ENCODE data around the gene ZNFX1. TPM values are rescaled to one million over a fixed set of nuclear protein-coding genes. Genes with fewer than 3 reads are reported as not detected.

Gene ZNFX1
- polyA plus RNA-seq, 2 of the 4 experiments (the other 2 are of a cell fraction): 6.0 to 11.5 TPM

DNA sequence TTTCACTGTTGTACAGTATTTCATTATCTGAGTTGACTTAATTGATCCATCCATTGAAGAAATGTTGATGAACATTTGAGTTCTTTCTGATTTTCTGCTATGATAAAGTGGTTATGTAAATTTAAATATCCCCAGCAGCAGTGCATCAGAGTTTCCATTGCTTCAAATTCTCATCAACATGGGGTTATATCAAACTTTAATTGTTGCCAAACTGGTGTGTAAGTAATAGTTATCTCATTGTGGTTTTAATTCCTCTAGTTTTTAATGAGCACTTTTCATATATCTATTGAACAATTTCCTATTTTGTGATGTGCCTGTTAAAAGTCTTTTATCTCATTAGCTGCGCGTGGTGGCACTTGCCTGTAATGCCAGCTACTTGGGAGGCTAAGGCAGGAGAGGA lies 18.1 kb downstream of the ZNFX1 start:
- ATAC-seq: no peak
- H3K4me3 ChIP-seq: no peak overlapping the region
- WGBS (ENCODE audit: missing lambda C conversion rate): 92% methylated on average over 2 of the region's 2 CpGs
- TF ChIP-seq EP300 (IDR thresholded peaks at IDR 0.05) (no peak), BHLHE40 (IDR thresholded peaks at IDR 0.05; ENCODE audit: low read depth, low read length) (no peak), HDAC2 (IDR thresholded peaks at IDR 0.05) (no peak), CBX2 (IDR thresholded peaks at IDR 0.05; ENCODE audit: borderline replicate concordance, low read depth) (no peak), SREBF2 (IDR thresholded peaks at IDR 0.05) (no peak), HEYL (CRISPR knock-in tag; IDR thresholded peaks at IDR 0.05) (no peak), TP53 (CRISPR knock-in tag; IDR thresholded peaks at IDR 0.05) (no peak), MAFK (IDR thresholded peaks at IDR 0.05; ENCODE audit: partially characterized antibody) (no peak), FOXS1 (CRISPR knock-in tag; IDR thresholded peaks at IDR 0.05) (no peak), PHF8 (IDR thresholded peaks at IDR 0.05; ENCODE audit: borderline replicate concordance, low read depth) (no peak), CEBPB (IDR thresholded peaks at IDR 0.05) (no peak)
- TF ChIP-seq, protein P1, sequence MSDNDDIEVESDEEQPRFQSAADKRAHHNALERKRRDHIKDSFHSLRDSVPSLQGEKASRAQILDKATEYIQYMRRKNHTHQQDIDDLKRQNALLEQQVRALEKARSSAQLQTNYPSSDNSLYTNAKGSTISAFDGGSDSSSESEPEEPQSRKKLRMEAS (IDR thresholded peaks at IDR 0.05): no peak
- TF ChIP-seq, protein P2, sequence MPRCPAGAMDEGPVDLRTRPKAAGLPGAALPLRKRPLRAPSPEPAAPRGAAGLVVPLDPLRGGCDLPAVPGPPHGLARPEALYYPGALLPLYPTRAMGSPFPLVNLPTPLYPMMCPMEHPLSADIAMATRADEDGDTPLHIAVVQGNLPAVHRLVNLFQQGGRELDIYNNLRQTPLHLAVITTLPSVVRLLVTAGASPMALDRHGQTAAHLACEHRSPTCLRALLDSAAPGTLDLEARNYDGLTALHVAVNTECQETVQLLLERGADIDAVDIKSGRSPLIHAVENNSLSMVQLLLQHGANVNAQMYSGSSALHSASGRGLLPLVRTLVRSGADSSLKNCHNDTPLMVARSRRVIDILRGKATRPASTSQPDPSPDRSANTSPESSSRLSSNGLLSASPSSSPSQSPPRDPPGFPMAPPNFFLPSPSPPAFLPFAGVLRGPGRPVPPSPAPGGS (IDR thresholded peaks at IDR 0.05): no peak
- TF ChIP-seq, protein P3, sequence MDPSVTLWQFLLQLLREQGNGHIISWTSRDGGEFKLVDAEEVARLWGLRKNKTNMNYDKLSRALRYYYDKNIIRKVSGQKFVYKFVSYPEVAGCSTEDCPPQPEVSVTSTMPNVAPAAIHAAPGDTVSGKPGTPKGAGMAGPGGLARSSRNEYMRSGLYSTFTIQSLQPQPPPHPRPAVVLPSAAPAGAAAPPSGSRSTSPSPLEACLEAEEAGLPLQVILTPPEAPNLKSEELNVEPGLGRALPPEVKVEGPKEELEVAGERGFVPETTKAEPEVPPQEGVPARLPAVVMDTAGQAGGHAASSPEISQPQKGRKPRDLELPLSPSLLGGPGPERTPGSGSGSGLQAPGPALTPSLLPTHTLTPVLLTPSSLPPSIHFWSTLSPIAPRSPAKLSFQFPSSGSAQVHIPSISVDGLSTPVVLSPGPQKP (IDR thresholded peaks at IDR 0.05; ENCODE audit: low read depth, low read length): no peak
- no peaks in the 10 kb centered on the region for H3K9me3 ChIP-seq
- no peak for DNase-seq (ENCODE audit: low read depth in 1 of 2, low spot score in 1 of 2)
- no peak overlapping the region for H3K27ac ChIP-seq
- H3K4me2 ChIP-seq: no peak overlapping the region
- ChIA-PET CTCF (interaction anchor here (1.4 to 1.7 kb wide), 2 partner anchors 8 to 17 kb away, joined by 3 to 4 read pairs; no protein-coding TSS in a partner anchor), POLR2A (interaction anchor here (1.0 to 2.1 kb wide), 2 partner anchors 18 to 41 kb away, joined by 3 to 5 read pairs; partner anchors contain the start of gene ZNFX1)
- FAIRE-seq: no peak
- peaks cover 3% of the 10 kb centered on the region; the same call in 1 of the 3 replicates for H3K4me1 ChIP-seq

DNA sequence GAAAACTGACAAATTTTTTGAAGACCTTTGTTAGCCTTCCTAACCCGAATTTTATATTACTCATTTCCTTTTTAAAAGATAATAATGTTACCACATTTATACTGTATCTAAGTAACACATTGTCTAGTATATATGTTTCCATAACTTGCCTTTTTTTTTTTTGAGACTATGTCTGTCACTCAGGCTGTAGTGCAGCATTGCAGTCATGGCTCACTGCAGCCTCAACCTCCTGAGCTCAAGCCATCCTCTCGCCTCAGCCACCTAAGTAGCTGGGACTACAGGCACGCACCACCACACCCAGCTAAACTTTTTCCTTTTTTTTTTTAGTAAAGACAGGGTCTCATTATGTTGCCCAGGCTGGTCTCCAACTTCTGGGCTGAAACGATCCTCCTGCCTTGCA lies 18.6 kb downstream of the ZNFX1 start:
- no peak for ATAC-seq
- CTCF ChIA-PET: interaction anchor here (0.6 to 1.7 kb wide), 4 partner anchors 7 to 228 kb away, joined by 3 to 4 read pairs (median 3); no protein-coding TSS in a partner anchor
- H3K4me3 ChIP-seq: no peak overlapping the region
- TF ChIP-seq CHD2 (IDR thresholded peaks at IDR 0.05; ENCODE audit: low read length, partially characterized antibody) (no peak), CEBPB (IDR thresholded peaks at IDR 0.05) (no peak)
- H3K4me1 ChIP-seq: peaks cover 3% of the 10 kb centered on the region; the same call in 1 of the 3 replicates
- no peaks in the 10 kb centered on the region for H3K9me3 ChIP-seq
- H3K27ac ChIP-seq: no peak overlapping the region
- no peak overlapping the region for H3K4me2 ChIP-seq
- WGBS (ENCODE audit: missing lambda C conversion rate): 69% methylated on average over 4 of the region's 4 CpGs
- POLR2A ChIA-PET: interaction anchor here (2.1 kb wide), 1 partner anchor 19 kb away, joined by 5 read pairs; the partner anchor contains the start of gene ZNFX1
- no peak for DNase-seq (ENCODE audit: low read depth in 1 of 2, low spot score in 1 of 2)
- no peak for FAIRE-seq

DNA sequence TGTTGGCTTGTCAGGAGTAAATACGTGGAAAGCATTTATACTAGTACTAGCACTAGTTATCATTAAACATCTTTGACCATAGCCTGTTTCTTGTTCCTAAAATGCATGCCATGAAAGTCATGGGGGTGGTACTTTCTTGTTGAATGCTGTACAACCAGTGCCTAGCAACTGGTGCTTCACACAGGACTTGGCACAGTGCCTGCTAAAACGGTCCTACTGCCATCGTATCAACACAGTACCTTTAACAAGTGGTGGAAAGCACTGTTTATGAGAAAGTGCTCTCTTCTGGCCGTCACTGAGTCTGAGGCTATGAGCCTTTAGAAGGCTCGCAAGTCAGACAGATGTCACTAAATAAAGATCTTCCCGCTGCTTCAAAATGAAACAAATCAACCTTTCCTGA lies 21.6 kb downstream of the ZNFX1 start:
- ChIA-PET CTCF (no interaction called here), POLR2A (no interaction called here)
- WGBS (ENCODE audit: missing lambda C conversion rate): 86% methylated on average over 6 of the region's 6 CpGs
- Histone ChIP-seq H3K9me3 (no peaks in the 10 kb centered on the region), H3K4me1 (peaks cover 3% of the 10 kb centered on the region; the same call in 1 of the 3 replicates), H3K27ac (no peak overlapping the region), H3K4me3 (no peak overlapping the region), H3K4me2 (no peak overlapping the region)
- no peak for TF ChIP-seq NPAS2 (CRISPR knock-in tag; IDR thresholded peaks at IDR 0.05; ENCODE audit: borderline replicate concordance)
- FAIRE-seq: no peak
- no peak for DNase-seq (ENCODE audit: low read depth in 1 of 2, low spot score in 1 of 2)
- no peak for ATAC-seq

DNA sequence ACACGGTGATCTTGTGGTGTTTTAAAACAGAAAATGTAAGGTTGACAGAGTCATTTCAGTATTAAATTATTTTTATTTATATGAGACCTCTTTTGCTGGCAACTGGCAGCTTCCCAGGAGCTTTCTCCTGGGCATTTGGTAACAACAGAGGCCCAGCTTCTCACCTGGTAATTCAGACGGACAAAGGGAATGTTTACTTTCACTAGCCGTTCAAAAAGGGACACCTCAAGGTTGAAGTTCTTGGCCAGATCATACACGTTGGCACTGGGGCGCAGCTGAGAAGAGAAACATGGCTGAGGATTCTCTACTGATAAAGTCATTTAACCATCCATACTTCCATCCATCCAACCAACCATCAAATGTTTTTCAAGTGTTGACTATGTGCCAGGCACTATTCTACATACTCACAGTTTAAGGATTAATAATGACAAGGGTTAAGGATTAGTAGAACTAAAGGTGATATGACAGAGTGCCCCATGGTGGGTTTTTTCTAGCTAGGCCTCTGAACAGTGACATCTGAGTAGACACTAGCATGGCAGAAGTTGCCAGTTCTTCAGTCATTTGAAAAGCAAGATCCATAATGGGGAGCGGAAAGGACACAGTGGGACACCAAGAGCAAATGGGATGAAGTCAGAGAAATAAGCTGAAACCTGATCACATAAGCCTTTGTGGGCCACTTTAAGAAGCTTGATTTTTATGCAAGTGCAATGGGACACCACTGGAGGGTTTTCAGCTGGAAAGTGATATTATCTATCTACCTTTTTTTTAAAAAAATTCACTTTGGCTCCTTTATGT lies 25.1 kb downstream of the ZNFX1 start:
- POLR2A ChIA-PET: interaction anchor here (0.9 kb wide), 1 partner anchor 33 kb away, joined by 3 read pairs; no protein-coding TSS in a partner anchor
- no peak for DNase-seq (ENCODE audit: low read depth in 1 of 2, low spot score in 1 of 2)
- CTCF ChIA-PET: interaction anchor here (0.6 to 2.7 kb wide), 12 partner anchors 8 to 1693 kb away, joined by 3 to 10 read pairs (median 4); no protein-coding TSS in a partner anchor
- Histone ChIP-seq H3K4me1 (no peaks in the 10 kb centered on the region), H3K4me2 (no peak overlapping the region), H3K27ac (no peak overlapping the region), H3K4me3 (no peak overlapping the region), H3K9me3 (no peaks in the 10 kb centered on the region)
- WGBS (ENCODE audit: missing lambda C conversion rate): 90% methylated on average over 6 of the region's 6 CpGs
- no peak for ATAC-seq
- TF ChIP-seq HOXB13 (CRISPR knock-in tag; IDR thresholded peaks at IDR 0.05; ENCODE audit: low read depth): no peak
- TF ChIP-seq HOXA7 (CRISPR knock-in tag; IDR thresholded peaks at IDR 0.05): no peak
- TF ChIP-seq HOXB5 (CRISPR knock-in tag; IDR thresholded peaks at IDR 0.05): no peak
- TF ChIP-seq, protein P4, sequence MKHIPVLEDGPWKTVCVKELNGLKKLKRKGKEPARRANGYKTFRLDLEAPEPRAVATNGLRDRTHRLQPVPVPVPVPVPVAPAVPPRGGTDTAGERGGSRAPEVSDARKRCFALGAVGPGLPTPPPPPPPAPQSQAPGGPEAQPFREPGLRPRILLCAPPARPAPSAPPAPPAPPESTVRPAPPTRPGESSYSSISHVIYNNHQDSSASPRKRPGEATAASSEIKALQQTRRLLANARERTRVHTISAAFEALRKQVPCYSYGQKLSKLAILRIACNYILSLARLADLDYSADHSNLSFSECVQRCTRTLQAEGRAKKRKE (CRISPR knock-in tag; IDR thresholded peaks at IDR 0.05; ENCODE audit: low read depth): no peak
- no peak for TF ChIP-seq POLR2AphosphoS2 (conservative IDR thresholded peaks at IDR 0.05; ENCODE audit: low read length)
- no peak for TF ChIP-seq ESRRA (IDR thresholded peaks at IDR 0.05; ENCODE audit: borderline replicate concordance, low read length)
- TF ChIP-seq FOSL2 (IDR thresholded peaks at IDR 0.05): no peak
- no peak for TF ChIP-seq FOSL2 (CRISPR knock-in tag; IDR thresholded peaks at IDR 0.05)
- TF ChIP-seq FOXS1 (CRISPR knock-in tag; IDR thresholded peaks at IDR 0.05): no peak
- TF ChIP-seq, protein P5, sequence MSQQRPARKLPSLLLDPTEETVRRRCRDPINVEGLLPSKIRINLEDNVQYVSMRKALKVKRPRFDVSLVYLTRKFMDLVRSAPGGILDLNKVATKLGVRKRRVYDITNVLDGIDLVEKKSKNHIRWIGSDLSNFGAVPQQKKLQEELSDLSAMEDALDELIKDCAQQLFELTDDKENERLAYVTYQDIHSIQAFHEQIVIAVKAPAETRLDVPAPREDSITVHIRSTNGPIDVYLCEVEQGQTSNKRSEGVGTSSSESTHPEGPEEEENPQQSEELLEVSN (IDR thresholded peaks at IDR 0.05; ENCODE audit: borderline replicate concordance, low read depth): no peak
- no peak for TF ChIP-seq TP53 (CRISPR knock-in tag; IDR thresholded peaks at IDR 0.05)
- TF ChIP-seq, protein P1 (IDR thresholded peaks at IDR 0.05): no peak
- FAIRE-seq: no peak
